Measurements from ENCODE around the gene KCTD3. TPM values are rescaled to one million over a fixed set of nuclear protein-coding genes. Genes with fewer than 3 reads are reported as not detected.

Gene KCTD3
- total RNA-seq, 1 donor from 2014 or later, result 24.7 TPM

- no peak for TF ChIP-seq CTCF (conservative IDR thresholded peaks at IDR 0.05; ENCODE audit: low read depth, low read length)
- DNase-seq (ENCODE audit: low read depth), result no peak
- no peak overlapping the region for H3K4me3 ChIP-seq (ENCODE audit: low read depth, low read length)
Measured at GRCh38 chr1:215554865-215555264, 12.2 kb upstream of the KCTD3 start.

- TF ChIP-seq CTCF (conservative IDR thresholded peaks at IDR 0.05; ENCODE audit: low read depth, low read length), result no peak
- DNase-seq (ENCODE audit: low read depth), result no peak
- no peak overlapping the region for H3K4me3 ChIP-seq (ENCODE audit: low read depth, low read length)
Measured at GRCh38 chr1:215555531-215555930, 11.6 kb upstream of the KCTD3 start.

GRCh38 chr1:215556996-215557395 lies 10.1 kb upstream of the KCTD3 start:
- no peak for TF ChIP-seq CTCF (conservative IDR thresholded peaks at IDR 0.05; ENCODE audit: low read depth, low read length)
- DNase-seq (ENCODE audit: low read depth), result no peak

GRCh38 chr1:215557504-215557903 lies 9.6 kb upstream of the KCTD3 start:
- no peak for TF ChIP-seq CTCF (conservative IDR thresholded peaks at IDR 0.05; ENCODE audit: low read depth, low read length)
- no peak overlapping the region for H3K4me3 ChIP-seq (ENCODE audit: low read depth, low read length)
- no peak for DNase-seq (ENCODE audit: low read depth)

More at GRCh38 chr1:215556996-215557395, 10.1 kb upstream of the KCTD3 start:
- H3K4me3 ChIP-seq (ENCODE audit: low read depth, low read length), result no peak overlapping the region

- H3K4me3 ChIP-seq (ENCODE audit: low read depth, low read length), result no peak overlapping the region
- no peak for DNase-seq (ENCODE audit: low read depth)
- TF ChIP-seq CTCF (conservative IDR thresholded peaks at IDR 0.05; ENCODE audit: low read depth, low read length), result no peak
Measured at GRCh38 chr1:215557992-215558626, 9.0 kb upstream of the KCTD3 start.

- TF ChIP-seq CTCF (conservative IDR thresholded peaks at IDR 0.05; ENCODE audit: low read depth, low read length), result no peak
- DNase-seq (ENCODE audit: low read depth), result no peak
- H3K4me3 ChIP-seq (ENCODE audit: low read depth, low read length), result peak overlapping the region; percentile 90
Measured at GRCh38 chr1:215567491-215568298, 591 bp downstream of the KCTD3 start.
